Left ventricle myocardium superior (tissue), 1 donor: ENCODE results near the gene AP1AR. TPM values are rescaled to one million over a fixed set of nuclear protein-coding genes. Genes with fewer than 3 reads are reported as not detected.
"Not testable (repeated sequence)": the region's sequence is repeated elsewhere in the genome, so short reads cannot be mapped to it uniquely, and the experiment has no call there.

ENCODE experiments used
- ATAC-seq: fragments of 200-7000 bp; cut with Tn5 transposase; one replicate; pipeline ENCODE4 v1.9.1; 2020; ENCODE audit warnings: mild to moderate bottlenecking, moderate library complexity
- DNase-seq: peaks from one replicate; pipeline ENCODE4 v3.0.0-alpha.2; 2020
- intact Hi-C: fragments of 100-400 bp; cut with micrococcal nuclease; formaldehyde crosslinking; loops from one replicate; pipeline ENCODE4 v1.11.0; 2022
- total RNA-seq: library from RNA; stranded (reverse); fragmentation: NEBNext Ultra II Directional; extraction: Animal tissue kit (Norgen Biotek cat#: 25700); gene quantifications from one replicate; pipeline ENCODE4 v1.2.1, GENCODE V29; 2021
- donor health status: DM: no; HTN: yes; CAD: no; lungs with severe emphysema.

AP1AR gene
- total RNA-seq, 1 donor from 2014 or later, result 10.2 TPM

GRCh38 chr4:112272292-112272691, 40.7 kb downstream of the AP1AR start:
- no peak for ATAC-seq
- no peak for DNase-seq
- intact Hi-C loops, result no loop called here

GRCh38 chr4:112274959-112275358, 43.4 kb downstream of the AP1AR start:
- ATAC-seq, result no peak
- intact Hi-C loops, result no loop called here
- DNase-seq, result no peak

GRCh38 chr4:112276113-112276512, 44.5 kb downstream of the AP1AR start:
- DNase-seq, result no peak
- intact Hi-C loops, result no loop called here
- no peak for ATAC-seq

- DNase-seq (no peak), ATAC-seq (no peak)
- intact Hi-C loops, result no loop called here
Observed at GRCh38 chr4:112277220-112277619, 45.6 kb downstream of the AP1AR start.

- intact Hi-C loops, result no loop called here
- ATAC-seq, result no peak
Observed at GRCh38 chr4:112277705-112278448, 46.3 kb downstream of the AP1AR start.

GRCh38 chr4:112279025-112279881, 47.7 kb downstream of the AP1AR start:
- peak; percentile 45 for DNase-seq
- peak; percentile 82 for ATAC-seq
- intact Hi-C loops, result no loop called here

More at GRCh38 chr4:112277705-112278448, 46.3 kb downstream of the AP1AR start:
- no peak for DNase-seq

- DNase-seq (peak; percentile 33), ATAC-seq (peak; percentile 42)
- intact Hi-C loops, result no loop called here
Observed at GRCh38 chr4:112279882-112280315, 48.3 kb downstream of the AP1AR start.

GRCh38 chr4:112280386-112281056, 48.9 kb downstream of the AP1AR start:
- ATAC-seq, result no peak
- intact Hi-C loops, result no loop called here
- DNase-seq, result no peak

- intact Hi-C loops, DNase-seq, ATAC-seq: not testable (repeated sequence)
Observed at GRCh38 chr4:112281895-112282398, 50.4 kb downstream of the AP1AR start.

GRCh38 chr4:112282860-112283667, 51.5 kb downstream of the AP1AR start:
- DNase-seq (no peak), ATAC-seq (no peak)
- intact Hi-C loops, result no loop called here

GRCh38 chr4:112284166-112284565, 52.6 kb downstream of the AP1AR start:
- DNase-seq (no peak), ATAC-seq (no peak)
- intact Hi-C loops, result no loop called here

GRCh38 chr4:112284662-112285411, 53.2 kb downstream of the AP1AR start:
- ATAC-seq (peak; percentile 56), DNase-seq (peak; percentile 51)
- intact Hi-C loops, result no loop called here

GRCh38 chr4:112287258-112287989, 55.8 kb downstream of the AP1AR start:
- intact Hi-C loops, result no loop called here
- DNase-seq, result no peak
- ATAC-seq, result no peak

- intact Hi-C loops, result no loop called here
Observed at GRCh38 chr4:112288455-112288854, 56.9 kb downstream of the AP1AR start.

GRCh38 chr4:112289407-112290253, 58.0 kb downstream of the AP1AR start:
- no peak for ATAC-seq
- DNase-seq, result no peak
- intact Hi-C loops, result no loop called here

More at GRCh38 chr4:112288455-112288854, 56.9 kb downstream of the AP1AR start:
- ATAC-seq (no peak), DNase-seq (no peak)

GRCh38 chr4:112290341-112290740, 58.8 kb downstream of the AP1AR start:
- ATAC-seq, result no peak
- DNase-seq, result no peak
- intact Hi-C loops, result no loop called here
